IMR-90 (cell line): ENCODE results near the gene TRHDE. TPM values are rescaled to one million over a fixed set of nuclear protein-coding genes. Genes with fewer than 3 reads are reported as not detected.

Experiments
- ATAC-seq: fragments of 200-7000 bp; cut with Tn5 transposase; 2 replicates; pipeline ENCODE4 v1.9.1; 2020; ENCODE audit warnings: low read depth, mild to moderate bottlenecking, moderate library complexity
- BruUV-seq: library from RNA; stranded (reverse); fragments of 400-500 nt; replicated peaks from 2 replicates; lab custom pipeline; 2021; lab: Mats Ljungman, UMichigan
- CTCF ChIA-PET: fragments of 300-600 bp; formaldehyde crosslinking; extraction: SDS; loops from one replicate; lab custom pipeline; 2021; ENCODE audit warnings: antibody characterized with exemption; lab: Yijun Ruan, JAX
- POLR2A ChIA-PET: fragments of 300-600 bp; sonication (Branson Sonifier 250); formaldehyde crosslinking; loops from one replicate; lab custom pipeline; 2022; ENCODE audit warnings: antibody characterized with exemption; ENCODE audit not compliant: unreplicated experiment; lab: Charles Lee
- DNase-seq: peaks from one replicate; pipeline ENCODE4 v3.0.0; 2013
- H2AFZ ChIP-seq: replicated peaks from 2 replicates; pipeline ENCODE3; 2013; ENCODE audit warnings: low read length, mild to moderate bottlenecking; ENCODE audit not compliant: poor library complexity
- H2AK5ac ChIP-seq: 2 replicates; pipeline ENCODE4 v1.6.1; 2013; ENCODE audit warnings: low read depth, low read length, inconsistent platforms
- H2AK9ac ChIP-seq: replicated peaks from 2 replicates; pipeline ENCODE3; 2013; ENCODE audit warnings: mild to moderate bottlenecking, low read depth, low read length, moderate library complexity; ENCODE audit not compliant: poor library complexity
- H2BK120ac ChIP-seq: 2 replicates; pipeline ENCODE4 v1.6.1; 2013; ENCODE audit warnings: low read depth, low read length, inconsistent platforms
- H2BK15ac ChIP-seq: 3 replicates; pipeline ENCODE4 v1.6.1; 2013; ENCODE audit warnings: low read depth, low read length, inconsistent platforms
- H2BK20ac ChIP-seq: 2 replicates; pipeline ENCODE4 v1.6.1; 2013; ENCODE audit warnings: low read depth, mild to moderate bottlenecking, inconsistent platforms, low read length, moderate library complexity
- H2BK5ac ChIP-seq: 2 replicates; pipeline ENCODE4 v1.6.1; 2013; ENCODE audit warnings: mild to moderate bottlenecking, low read depth, low read length, inconsistent platforms; ENCODE audit not compliant: poor library complexity, severe bottlenecking
- H3K14ac ChIP-seq: replicated peaks from 2 replicates; pipeline ENCODE4 v1.6.1; 2013; ENCODE audit warnings: low read depth, low read length, inconsistent platforms
- H3K18ac ChIP-seq: 2 replicates; pipeline ENCODE4 v1.6.1; 2013; ENCODE audit warnings: low read depth, low read length, control low read depth
- H3K23ac ChIP-seq: 2 replicates; pipeline ENCODE4 v1.6.1; 2013; ENCODE audit warnings: low read depth, low read length, inconsistent platforms
- H3K27ac ChIP-seq: 2 replicates; pipeline ENCODE4 v1.5.1; 2013; ENCODE audit warnings: mild to moderate bottlenecking, control low read depth, low read length; ENCODE audit not compliant: insufficient read depth
- H3K27me3 ChIP-seq: 2 replicates; pipeline ENCODE4 v1.6.1; 2013; ENCODE audit warnings: low read length; ENCODE audit not compliant: control insufficient read depth, insufficient read depth
- H3K36me3 ChIP-seq: 2 replicates; pipeline ENCODE4 v1.6.1; 2013; ENCODE audit warnings: low read length, mixed read lengths; ENCODE audit not compliant: control insufficient read depth, insufficient read depth
- H3K4ac ChIP-seq: 2 replicates; pipeline ENCODE4 v1.6.1; 2013; ENCODE audit warnings: low read depth, low read length, inconsistent platforms
- H3K4me1 ChIP-seq: 2 replicates; pipeline ENCODE4 v1.6.1; 2013; ENCODE audit warnings: low read length, mixed read lengths; ENCODE audit not compliant: control insufficient read depth, insufficient read depth
- H3K4me2 ChIP-seq: 2 replicates; pipeline ENCODE4 v1.6.1; 2013; ENCODE audit warnings: low read depth, mild to moderate bottlenecking, control low read depth, low read length, moderate library complexity
- H3K4me3 ChIP-seq: 2 replicates; pipeline ENCODE4 v1.5.1; 2013; ENCODE audit warnings: low read depth, mild to moderate bottlenecking, control low read depth, low read length, moderate library complexity; ENCODE audit not compliant: insufficient read depth
- H3K56ac ChIP-seq: 2 replicates; pipeline ENCODE4 v1.6.1; 2013; ENCODE audit warnings: low read length, inconsistent platforms; ENCODE audit not compliant: insufficient read depth; ENCODE audit errors: extremely low read depth
- H3K79me1 ChIP-seq, 2 experiments: 2 replicates each; pipeline ENCODE4 v1.6.1; 2013; ENCODE audit warnings: low read length in 2 of 2, inconsistent platforms in 1 of 2, low read depth in 1 of 2
- H3K9ac ChIP-seq: 2 replicates; pipeline ENCODE4 v1.6.1; 2013; ENCODE audit warnings: low read depth, low read length, control low read depth
- H3K9me1 ChIP-seq: 2 replicates; pipeline ENCODE4 v1.6.1; 2013; ENCODE audit warnings: low read length, inconsistent platforms; ENCODE audit not compliant: insufficient read depth
- H3K9me3 ChIP-seq: 2 replicates; pipeline ENCODE4 v1.6.1; 2013; ENCODE audit warnings: low read length; ENCODE audit not compliant: control insufficient read depth, insufficient read depth
- H4K20me1 ChIP-seq: 2 replicates; pipeline ENCODE4 v1.6.1; 2013; ENCODE audit warnings: low read length, inconsistent platforms; ENCODE audit not compliant: insufficient read depth
- H4K5ac ChIP-seq: 2 replicates; pipeline ENCODE4 v1.6.1; 2013; ENCODE audit warnings: mild to moderate bottlenecking, low read depth, low read length, control low read depth
- H4K8ac ChIP-seq, 2 experiments: 2 replicates each; pipeline ENCODE4 v1.6.1; 2013; ENCODE audit warnings: low read depth in 2 of 2, low read length in 2 of 2, control low read depth in 1 of 2, inconsistent platforms in 1 of 2
- H4K91ac ChIP-seq: 2 replicates; pipeline ENCODE4 v1.6.1; 2013; ENCODE audit warnings: low read depth, low read length, inconsistent platforms; ENCODE audit not compliant: insufficient read depth
- BHLHE40 ChIP-seq: fragments of 150-350 bp; IDR thresholded peaks from 2 replicates; pipeline ENCODE4 v1.6.1; 2016; ENCODE audit warnings: mild to moderate bottlenecking, low read depth, low read length
- CEBPB ChIP-seq: IDR thresholded peaks from 2 replicates; pipeline ENCODE4 v1.6.1; 2012; ENCODE audit warnings: low read depth, low read length, improper control_type of control experiment
- CHD1 ChIP-seq: IDR thresholded peaks from 2 replicates; pipeline ENCODE4 v1.6.1; 2012; ENCODE audit warnings: low read depth, low read length, improper control_type of control experiment
- ELK1 ChIP-seq: fragments of 150-350 bp; IDR thresholded peaks from 2 replicates; pipeline ENCODE4 v1.6.1; 2016; ENCODE audit warnings: low read depth, mild to moderate bottlenecking, low read length, moderate library complexity, borderline replicate concordance
- MAFK ChIP-seq: IDR thresholded peaks from 2 replicates; pipeline ENCODE4 v1.6.1; 2012; ENCODE audit warnings: low read depth, low read length, improper control_type of control experiment
- MAZ ChIP-seq: IDR thresholded peaks from 2 replicates; pipeline ENCODE4 v1.6.1; 2012; ENCODE audit warnings: low read depth, mild to moderate bottlenecking, low read length, improper control_type of control experiment, moderate library complexity, borderline replicate concordance
- MXI1 ChIP-seq: IDR thresholded peaks from 2 replicates; pipeline ENCODE4 v1.6.1; 2012; ENCODE audit warnings: low read depth, mild to moderate bottlenecking, low read length, moderate library complexity, borderline replicate concordance
- NFE2L2 ChIP-seq: fragments of 150-350 bp; IDR thresholded peaks from 2 replicates; pipeline ENCODE4 v1.6.1; 2016; ENCODE audit warnings: low read depth, mild to moderate bottlenecking, low read length
- POLR2A ChIP-seq: IDR thresholded peaks from 2 replicates; pipeline ENCODE4 v1.6.1; 2012; ENCODE audit warnings: mild to moderate bottlenecking, low read depth, low read length
- RAD21 ChIP-seq: IDR thresholded peaks from 2 replicates; pipeline ENCODE4 v1.6.1; 2012; ENCODE audit warnings: low read length, improper control_type of control experiment
- RCOR1 ChIP-seq: IDR thresholded peaks from 2 replicates; pipeline ENCODE4 v1.6.1; 2012; ENCODE audit warnings: mild to moderate bottlenecking, low read length, improper control_type of control experiment; ENCODE audit not compliant: insufficient replicate concordance
- SMC3 ChIP-seq: fragments of 150-350 bp; IDR thresholded peaks from 2 replicates; pipeline ENCODE4 v1.6.1; 2016; ENCODE audit warnings: low read depth, mild to moderate bottlenecking, antibody characterized with exemption, low read length, moderate library complexity
- WGBS, 2 experiments: methylation state at CpG; one replicate each; pipeline versions ENCODE4 v1.1.5 to v1.1.7; 2013; ENCODE audit warnings: missing lambda C conversion rate in 2 of 2; ENCODE audit not compliant: insufficient read length in 1 of 2; ENCODE audit errors: extremely low coverage in 2 of 2; 5-methylcytosine and 5-hydroxymethylcytosine counted together
- dilution Hi-C: fragments of 300-500 bp; cut with HindIII; formaldehyde crosslinking; loops from one replicate; pipeline ENCODE4 v1.14.3; 2018; ENCODE audit warnings: low sequenced_read_pairs; ENCODE audit not compliant: unreplicated experiment
- in situ Hi-C: fragments of 300-500 bp; cut with MboI; formaldehyde crosslinking; loops from 3 replicates; pipeline ENCODE4 v1.14.3; 2019; ENCODE audit warnings: low sequenced_read_pairs, inconsistent platforms, mixed read lengths
- intact Hi-C: fragments of 100-400 bp; cut with micrococcal nuclease; formaldehyde crosslinking; loops from 2 replicates; pipeline ENCODE4 v1.10.0; 2022
- polyA plus RNA-seq, 3 experiments: library from polyadenylated mRNA; depleted of rRNA; stranded (reverse); fragments of >200 nt; gene quantifications; 2 replicates each; pipeline ENCODE4 v1.2.3, GENCODE V29; 2012; ENCODE audit warnings: low replicate concordance in 1 of 3
- total RNA-seq: library from RNA; depleted of rRNA; stranded (reverse); fragments of >200 nt; gene quantifications from 2 replicates; pipeline ENCODE4 v1.2.3, GENCODE V29; 2012

The TRHDE gene
- total and polyA plus RNA-seq, 2 of the 4 experiments (the other 2 are of a cell fraction) = 33.7 to 65.1 TPM

GRCh38 chr12:72612171-72612570 lies 340.0 kb downstream of the TRHDE start:
- Histone ChIP-seq H3K36me3 (0 out of 2 replicates have a peak, but pooled peaks cover 2% of the 10 kb centered on the region), H3K14ac (no peak overlapping the region), H2AK9ac (no peak overlapping the region), H2BK15ac (no peak overlapping the region), H3K4me1 (no peaks in the 10 kb centered on the region), H3K9me3 (no peaks in the 10 kb centered on the region), H4K20me1 (no peaks in the 10 kb centered on the region), H3K9ac (no peak overlapping the region), H3K27me3 (no peaks in the 10 kb centered on the region), H3K23ac (no peak overlapping the region), H4K91ac (no peak overlapping the region), H3K4me3 (no peak overlapping the region), H2BK120ac (no peak overlapping the region), H4K5ac (no peak overlapping the region), H3K4ac (no peak overlapping the region), H3K56ac (no peak overlapping the region), H3K79me1 (0 out of 4 replicates have a peak, but pooled peaks cover 0 to 10% of the 10 kb centered on the region in 2 experiments), H2BK5ac (no peak overlapping the region), H4K8ac (no peak overlapping the region), H2AK5ac (no peak overlapping the region), H3K18ac (no peak overlapping the region), H2AFZ (no peak overlapping the region), H3K4me2 (no peak overlapping the region), H2BK20ac (no peak overlapping the region), H3K27ac (no peak overlapping the region), H3K9me1 (no peaks in the 10 kb centered on the region)
- in situ Hi-C loops = no loop called here
- intact Hi-C loops = no loop called here
- no peak for TF ChIP-seq MAZ
- TF ChIP-seq RCOR1 = no peak
- no peak for TF ChIP-seq ELK1
- no peak for TF ChIP-seq NFE2L2
- no peak for TF ChIP-seq MAFK
- TF ChIP-seq POLR2A = no peak
- no peak for TF ChIP-seq SMC3
- no peak for TF ChIP-seq MXI1
- TF ChIP-seq RAD21 = no peak
- no peak for TF ChIP-seq BHLHE40
- no peak for TF ChIP-seq CHD1
- TF ChIP-seq CEBPB = no peak
- ChIA-PET CTCF (interaction anchor here (0.7 kb wide), 1 partner anchor 345 kb away, joined by 3 read pairs; no protein-coding TSS in a partner anchor), POLR2A (interaction anchor here (0.5 kb wide), 1 partner anchor 82 kb away, joined by 5 read pairs; no protein-coding TSS in a partner anchor)
- WGBS, 2 experiments = no CpG with 5 or more reads among the region's 2 CpGs
- no peak for DNase-seq
- dilution Hi-C loops = no loop called here
- ATAC-seq = no peak
- BruUV-seq = no TSS peak
